HCT116 (cell line): Measurements from ENCODE around the gene ANGPTL4. TPM values are rescaled to one million over a fixed set of nuclear protein-coding genes. Genes with fewer than 3 reads are reported as not detected.
A peak's percentile ranks its signal among the peaks of the same experiment; 100 is the strongest.
"Not testable (repeated sequence)": the region's sequence is repeated elsewhere in the genome, so short reads cannot be mapped to it uniquely, and the experiment has no call there.

Experiments used
- ATAC-seq: fragments of 200-7000 bp; cut with Tn5 transposase; 2 replicates; pipeline ENCODE4 v1.9.1; 2020; ENCODE audit warnings: mild to moderate bottlenecking, moderate library complexity
- BruUV-seq: library from RNA; stranded (reverse); fragments of 400-500 nt; replicated peaks from 2 replicates; lab custom pipeline; 2021; lab: Mats Ljungman, UMichigan
- CTCF ChIA-PET: fragments of 300-600 bp; sonication (Branson Sonifier 250); formaldehyde crosslinking; loops from one replicate; lab custom pipeline; 2021; ENCODE audit warnings: antibody characterized with exemption; lab: Charles Lee
- POLR2A ChIA-PET: fragments of 300-600, 350-600 bp; sonication (Branson Sonifier 250); formaldehyde crosslinking; loops from one replicate; lab custom pipeline; 2021; ENCODE audit warnings: antibody characterized with exemption; lab: Charles Lee
- RAD21 ChIA-PET, 2 experiments: fragments of 300-600 bp; sonication (Branson Sonifier 250); formaldehyde crosslinking; loops; one replicate each; lab custom pipeline; 2023; ENCODE audit warnings: low total read pairs in 2 of 2; ENCODE audit not compliant: uncharacterized antibody in 2 of 2, unreplicated experiment in 2 of 2, low non-redundant PET in 1 of 2; lab: Charles Lee
- DNase-seq: peaks from one replicate; pipeline ENCODE4 v3.0.0-alpha.2; 2010; ENCODE audit warnings: low read depth, low spot score
- H2AFZ ChIP-seq: fragments of 200-600 bp; shearing (Covaris generic), sonication (generic); 2 replicates; pipeline ENCODE4 v1.6.1; 2017; ENCODE audit warnings: low read depth, mixed run types, mixed read lengths, antibody characterized with exemption, low read length; ENCODE audit not compliant: poor library complexity, severe bottlenecking
- H3K27ac ChIP-seq: 2 replicates; pipeline ENCODE4 v1.5.1; 2012; ENCODE audit warnings: low read depth, low read length
- H3K27me3 ChIP-seq: fragments of 200-600 bp; sonication (generic); 2 replicates; pipeline ENCODE4 v1.6.1; 2016; ENCODE audit warnings: mixed run types, low read length, mixed read lengths; ENCODE audit not compliant: insufficient read depth
- H3K36me3 ChIP-seq, 2 experiments: fragments of 200-500 bp in 1 of 2; fragments of 200-600 bp in 1 of 2; sonication (Bioruptor generic) in 1 of 2; sonication (generic) in 1 of 2; 2 replicates each; pipeline versions ENCODE4 v1.5.1 to v1.6.1; 2014 to 2016; ENCODE audit warnings: low read length in 2 of 2, inconsistent platforms in 1 of 2, mixed read lengths in 1 of 2, mixed run types in 1 of 2; ENCODE audit not compliant: insufficient read depth in 2 of 2, control insufficient read depth in 1 of 2
- H3K4me1 ChIP-seq, 2 experiments: fragments of 200-600 bp in 1 of 2; sonication (generic) in 1 of 2; 2 replicates each; pipeline versions ENCODE4 v1.5.1 to v1.6.1; 2012 to 2017; ENCODE audit warnings: low read length in 2 of 2, inconsistent platforms in 1 of 2, mild to moderate bottlenecking in 1 of 2, mixed read lengths in 1 of 2, mixed run types in 1 of 2, moderate library complexity in 1 of 2; ENCODE audit not compliant: insufficient read depth in 2 of 2, control insufficient read depth in 1 of 2
- H3K4me2 ChIP-seq: fragments of 200-600 bp; sonication (generic); 2 replicates; pipeline ENCODE4 v1.6.1; 2017; ENCODE audit warnings: mixed run types, low read length, mixed read lengths
- H3K4me3 ChIP-seq, 2 experiments: fragments of 200-600 bp in 1 of 2; sonication (generic) in 1 of 2; replicated peaks in 1 of 2; 2 replicates each; pipeline ENCODE4 v1.5.1; 2011 to 2016; ENCODE audit warnings: low read length in 2 of 2, control low read depth in 1 of 2, low read depth in 1 of 2, mild to moderate bottlenecking in 1 of 2, mixed read lengths in 1 of 2, mixed run types in 1 of 2
- H3K79me2 ChIP-seq: fragments of 200-600 bp; sonication (generic); 2 replicates; pipeline ENCODE4 v1.6.1; 2017; ENCODE audit warnings: mild to moderate bottlenecking, mixed run types, low read length, moderate library complexity, mixed read lengths; ENCODE audit not compliant: insufficient read depth
- H3K9ac ChIP-seq: fragments of 200-600 bp; sonication (generic); 2 replicates; pipeline ENCODE4 v1.6.1; 2016; ENCODE audit warnings: low read length, mixed read lengths
- H3K9me2 ChIP-seq: fragments of 200-600 bp; sonication (generic), shearing (Covaris generic); 2 replicates; pipeline ENCODE4 v1.6.1; 2017; ENCODE audit warnings: mixed run types, mild to moderate bottlenecking, moderate library complexity; ENCODE audit not compliant: insufficient read depth
- H3K9me3 ChIP-seq, 2 experiments: fragments of 200-500 bp in 1 of 2; fragments of 200-600 bp in 1 of 2; sonication (Bioruptor generic) in 1 of 2; sonication (generic) in 1 of 2; 2 replicates each; pipeline ENCODE4 v1.6.1; 2014 to 2017; ENCODE audit warnings: low read length in 2 of 2, mixed read lengths in 2 of 2, inconsistent platforms in 1 of 2, low read depth in 1 of 2, mild to moderate bottlenecking in 1 of 2, mixed run types in 1 of 2, moderate library complexity in 1 of 2; ENCODE audit not compliant: control insufficient read depth in 1 of 2, insufficient read depth in 1 of 2
- H4K20me1 ChIP-seq: fragments of 200-600 bp; sonication (generic), shearing (Covaris generic); 2 replicates; pipeline ENCODE4 v1.6.1; 2017; ENCODE audit warnings: mixed run types, mild to moderate bottlenecking, moderate library complexity; ENCODE audit not compliant: insufficient read depth
- EGR1 ChIP-seq: IDR thresholded peaks from 2 replicates; pipeline ENCODE4 v1.6.1; 2012; ENCODE audit warnings: low read depth
- EZH2phosphoT487 ChIP-seq: fragments of 200-600 bp; IDR thresholded peaks from 2 replicates; pipeline ENCODE4 v1.6.1; 2018; ENCODE audit warnings: antibody characterized with exemption, borderline replicate concordance
- FOSL1 ChIP-seq: IDR thresholded peaks from 2 replicates; pipeline ENCODE4 v1.6.1; 2012; ENCODE audit warnings: low read depth
- POLR2A ChIP-seq: IDR thresholded peaks from 2 replicates; pipeline ENCODE4 v1.7.0; 2011; ENCODE audit warnings: borderline replicate concordance; ENCODE audit not compliant: insufficient read depth, insufficient read length; ENCODE audit errors: extremely low read depth
- POLR2AphosphoS5 ChIP-seq: IDR thresholded peaks from 2 replicates; pipeline ENCODE4 v1.6.1; 2011; ENCODE audit warnings: mild to moderate bottlenecking, low read depth, low read length, moderate library complexity
- RAD21 ChIP-seq: IDR thresholded peaks from 2 replicates; pipeline ENCODE4 v1.6.1; 2012; ENCODE audit warnings: low read depth, mild to moderate bottlenecking
- SP1 ChIP-seq: IDR thresholded peaks from 2 replicates; pipeline ENCODE4 v1.6.1; 2012; ENCODE audit warnings: low read depth
- SRF ChIP-seq: IDR thresholded peaks from 2 replicates; pipeline ENCODE4 v1.6.1; 2012; ENCODE audit warnings: low read depth
- TCF7L2 ChIP-seq: IDR thresholded peaks from 2 replicates; pipeline ENCODE4 v1.7.0; 2011; ENCODE audit warnings: borderline replicate concordance, inconsistent platforms; ENCODE audit not compliant: insufficient read depth, insufficient read length; ENCODE audit errors: extremely low read depth
- ZFX ChIP-seq: fragments of 450-650 bp; IDR thresholded peaks from 2 replicates; pipeline ENCODE4 v1.6.1; 2017
- intact Hi-C: fragments of 100-400 bp; cut with micrococcal nuclease; formaldehyde crosslinking; loops from 2 replicates; pipeline ENCODE4 v1.10.0; 2022
- total RNA-seq: library from RNA; stranded (reverse); gene quantifications from one replicate; pipeline ENCODE4 v1.2.1, GENCODE V29; 2021; ENCODE audit not compliant: unreplicated experiment
- TF ChIP-seq, protein P1 (sequence below), 3 experiments: fragments of 200-600 bp in 1 of 3; sonication (generic) in 1 of 3; IDR thresholded peaks in 2 of 3; conservative IDR thresholded peaks in 1 of 3; 2 replicates each; pipeline ENCODE4 v1.5.1; 2012 to 2017; ENCODE audit warnings: low read depth in 2 of 3, low read length in 2 of 3, antibody characterized with exemption in 1 of 3, borderline replicate concordance in 1 of 3, control low read depth in 1 of 3, mild to moderate bottlenecking in 1 of 3, mixed read lengths in 1 of 3, mixed run types in 1 of 3, moderate library complexity in 1 of 3; ENCODE audit not compliant: insufficient read depth in 1 of 3
- TF ChIP-seq, protein P2 (sequence below): IDR thresholded peaks from 2 replicates; pipeline ENCODE4 v1.6.1; 2012; ENCODE audit warnings: low read depth

ANGPTL4 gene
- total RNA-seq, 1 experiment from 2014 or later: 54.8 TPM

DNA sequence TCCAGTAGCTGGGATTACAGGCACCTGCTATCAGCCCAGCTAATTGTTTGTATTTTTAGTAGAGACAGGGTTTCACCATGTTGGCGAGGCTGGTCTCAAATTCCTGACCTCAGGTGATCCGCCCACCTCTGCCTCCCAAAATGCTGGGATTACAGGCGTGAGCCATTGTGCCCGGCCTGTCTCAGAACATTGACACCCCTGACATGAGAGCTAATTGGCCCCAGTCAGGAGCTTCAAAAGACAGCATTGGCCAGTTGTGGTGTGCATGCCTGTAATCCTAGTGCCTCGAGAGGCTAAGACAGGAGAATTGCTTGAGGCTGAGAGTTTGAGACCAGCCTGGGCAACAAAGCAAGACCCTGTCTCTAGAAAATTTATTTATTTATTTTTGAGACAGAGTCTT, 11.1 kb upstream of the ANGPTL4 start:
- RAD21 ChIA-PET, H4K20me1 ChIP-seq, H3K4me2 ChIP-seq, H3K79me2 ChIP-seq, H3K36me3 ChIP-seq, BruUV-seq, H3K9ac ChIP-seq, H2AFZ ChIP-seq, H3K27me3 ChIP-seq, DNase-seq, H3K9me3 ChIP-seq, H3K4me3 ChIP-seq, H3K27ac ChIP-seq, H3K9me2 ChIP-seq, ATAC-seq: not testable (repeated sequence)
- POLR2A ChIA-PET: interaction anchor here (1.2 to 1.3 kb wide), 2 partner anchors 9 to 10 kb away, joined by 3 to 4 read pairs; partner anchors contain the start of gene KANK3
- peaks cover 21 to 45% of the 10 kb centered on the region in 2 experiments for H3K4me1 ChIP-seq
- intact Hi-C loops: loop anchor here (5.0 to 10.0 kb wide), 3 partner anchors 59 to 224 kb away; partner anchors contain the start of genes HNRNPM, MARCHF2 and MYO1F
- CTCF ChIA-PET: interaction anchor here (0.7 to 4.0 kb wide), 7 partner anchors 10 to 992 kb away, joined by 3 to 41 read pairs (median 10); partner anchors contain the start of genes ANGPTL4 and MARCHF2

DNA sequence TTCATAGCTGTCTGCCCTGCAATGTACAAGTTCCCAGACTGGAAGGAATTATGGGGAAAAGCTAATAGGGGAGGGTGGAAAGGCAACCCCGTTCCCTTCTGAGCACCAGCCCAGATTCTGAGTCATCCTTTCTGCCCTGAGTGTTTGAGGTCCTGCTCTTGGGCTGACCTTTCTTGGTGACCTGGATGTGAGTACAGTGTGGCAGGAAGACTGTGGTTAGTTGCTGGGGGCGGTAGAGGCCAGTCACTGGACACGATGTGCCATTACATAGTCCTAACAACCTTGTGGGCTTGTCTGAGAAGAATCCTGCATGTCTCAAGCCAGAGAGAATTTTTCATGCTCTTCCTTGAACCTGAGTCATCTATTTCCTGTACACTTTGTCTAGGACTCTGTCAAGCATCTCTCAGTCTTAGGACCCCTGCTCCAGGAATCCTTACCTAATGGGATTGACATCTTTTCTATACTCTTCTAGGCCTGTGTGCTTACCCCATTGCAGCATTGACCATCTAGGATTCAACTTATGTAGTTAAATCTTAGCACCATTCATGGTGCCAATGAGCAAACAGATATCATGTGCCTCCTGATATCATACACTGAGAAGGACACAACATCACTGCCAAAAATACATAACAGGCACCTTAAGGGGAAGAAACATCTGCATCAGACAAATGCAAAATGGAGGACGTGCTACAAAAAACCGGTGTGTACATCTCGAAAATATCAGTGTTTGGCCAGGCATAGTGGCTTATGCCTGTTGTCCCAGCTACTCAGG, 8.1 kb upstream of the ANGPTL4 start:
- no peak overlapping the region for H2AFZ ChIP-seq
- no peaks in the 10 kb centered on the region for H3K9me3 ChIP-seq
- CTCF ChIA-PET: interaction anchor here (1.2 to 4.0 kb wide), 10 partner anchors 7 to 224 kb away, joined by 3 to 41 read pairs (median 8); partner anchors contain the start of genes ANGPTL4, HNRNPM, MARCHF2 and RAB11B
- H3K4me2 ChIP-seq: peak overlapping the region; percentile 59
- RAD21 ChIA-PET: interaction anchor here (0.6 to 1.2 kb wide), 2 partner anchors 58 to 224 kb away, joined by 4 to 5 read pairs; partner anchors contain the start of gene MARCHF2 (in 1 of the 2)
- H3K27ac ChIP-seq: peak overlapping the region; percentile 34
- H3K9me2 ChIP-seq: no peaks in the 10 kb centered on the region
- BruUV-seq: no TSS peak
- DNase-seq: peak; percentile 70
- peak overlapping the region in 1 of 2 experiments; percentile 6; a peak in 2 of 4 replicates for H3K4me3 ChIP-seq
- H3K79me2 ChIP-seq: no peaks in the 10 kb centered on the region
- POLR2A ChIA-PET: interaction anchor here (0.7 to 2.6 kb wide), 5 partner anchors 8 to 158 kb away, joined by 4 to 20 read pairs (median 7); partner anchors contain the start of genes ANGPTL4, KANK3, RAB11B and ZNF414
- H3K36me3 ChIP-seq: no peaks in the 10 kb centered on the region
- peak overlapping the region; percentile 42 for H3K9ac ChIP-seq
- no peaks in the 10 kb centered on the region for H4K20me1 ChIP-seq
- ATAC-seq: peak; percentile 73
- no peaks in the 10 kb centered on the region for H3K27me3 ChIP-seq
- peaks cover 32 to 62% of the 10 kb centered on the region in 2 experiments for H3K4me1 ChIP-seq
- intact Hi-C loops: loop anchor here (2.0 to 10.0 kb wide), 2 partner anchors 89 to 151 kb away; partner anchors contain the start of gene HNRNPM
- TF ChIP-seq FOSL1: peak; percentile 87
- peak; percentile 75 for TF ChIP-seq EGR1
- peak; percentile 96 for TF ChIP-seq SP1
- TF ChIP-seq, protein P1, sequence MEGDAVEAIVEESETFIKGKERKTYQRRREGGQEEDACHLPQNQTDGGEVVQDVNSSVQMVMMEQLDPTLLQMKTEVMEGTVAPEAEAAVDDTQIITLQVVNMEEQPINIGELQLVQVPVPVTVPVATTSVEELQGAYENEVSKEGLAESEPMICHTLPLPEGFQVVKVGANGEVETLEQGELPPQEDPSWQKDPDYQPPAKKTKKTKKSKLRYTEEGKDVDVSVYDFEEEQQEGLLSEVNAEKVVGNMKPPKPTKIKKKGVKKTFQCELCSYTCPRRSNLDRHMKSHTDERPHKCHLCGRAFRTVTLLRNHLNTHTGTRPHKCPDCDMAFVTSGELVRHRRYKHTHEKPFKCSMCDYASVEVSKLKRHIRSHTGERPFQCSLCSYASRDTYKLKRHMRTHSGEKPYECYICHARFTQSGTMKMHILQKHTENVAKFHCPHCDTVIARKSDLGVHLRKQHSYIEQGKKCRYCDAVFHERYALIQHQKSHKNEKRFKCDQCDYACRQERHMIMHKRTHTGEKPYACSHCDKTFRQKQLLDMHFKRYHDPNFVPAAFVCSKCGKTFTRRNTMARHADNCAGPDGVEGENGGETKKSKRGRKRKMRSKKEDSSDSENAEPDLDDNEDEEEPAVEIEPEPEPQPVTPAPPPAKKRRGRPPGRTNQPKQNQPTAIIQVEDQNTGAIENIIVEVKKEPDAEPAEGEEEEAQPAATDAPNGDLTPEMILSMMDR (IDR thresholded peaks at IDR 0.05 in 2 of 3, conservative IDR thresholded peaks at IDR 0.05 in 1 of 3; ENCODE audit: borderline replicate concordance in 1 of 3, insufficient read depth in 1 of 3, low read depth in 2 of 3, low read length in 2 of 3): no peak
- peak; percentile 54 for TF ChIP-seq RAD21
- TF ChIP-seq ZFX: no peak
- TF ChIP-seq, protein P2, sequence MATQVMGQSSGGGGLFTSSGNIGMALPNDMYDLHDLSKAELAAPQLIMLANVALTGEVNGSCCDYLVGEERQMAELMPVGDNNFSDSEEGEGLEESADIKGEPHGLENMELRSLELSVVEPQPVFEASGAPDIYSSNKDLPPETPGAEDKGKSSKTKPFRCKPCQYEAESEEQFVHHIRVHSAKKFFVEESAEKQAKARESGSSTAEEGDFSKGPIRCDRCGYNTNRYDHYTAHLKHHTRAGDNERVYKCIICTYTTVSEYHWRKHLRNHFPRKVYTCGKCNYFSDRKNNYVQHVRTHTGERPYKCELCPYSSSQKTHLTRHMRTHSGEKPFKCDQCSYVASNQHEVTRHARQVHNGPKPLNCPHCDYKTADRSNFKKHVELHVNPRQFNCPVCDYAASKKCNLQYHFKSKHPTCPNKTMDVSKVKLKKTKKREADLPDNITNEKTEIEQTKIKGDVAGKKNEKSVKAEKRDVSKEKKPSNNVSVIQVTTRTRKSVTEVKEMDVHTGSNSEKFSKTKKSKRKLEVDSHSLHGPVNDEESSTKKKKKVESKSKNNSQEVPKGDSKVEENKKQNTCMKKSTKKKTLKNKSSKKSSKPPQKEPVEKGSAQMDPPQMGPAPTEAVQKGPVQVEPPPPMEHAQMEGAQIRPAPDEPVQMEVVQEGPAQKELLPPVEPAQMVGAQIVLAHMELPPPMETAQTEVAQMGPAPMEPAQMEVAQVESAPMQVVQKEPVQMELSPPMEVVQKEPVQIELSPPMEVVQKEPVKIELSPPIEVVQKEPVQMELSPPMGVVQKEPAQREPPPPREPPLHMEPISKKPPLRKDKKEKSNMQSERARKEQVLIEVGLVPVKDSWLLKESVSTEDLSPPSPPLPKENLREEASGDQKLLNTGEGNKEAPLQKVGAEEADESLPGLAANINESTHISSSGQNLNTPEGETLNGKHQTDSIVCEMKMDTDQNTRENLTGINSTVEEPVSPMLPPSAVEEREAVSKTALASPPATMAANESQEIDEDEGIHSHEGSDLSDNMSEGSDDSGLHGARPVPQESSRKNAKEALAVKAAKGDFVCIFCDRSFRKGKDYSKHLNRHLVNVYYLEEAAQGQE: no peak
- TF ChIP-seq EZH2phosphoT487: no peak
- TF ChIP-seq SRF: no peak
- TF ChIP-seq TCF7L2: no peak
- peak; percentile 55 for TF ChIP-seq POLR2AphosphoS5
- no peak for TF ChIP-seq POLR2A
